Renal pelvis (tissue), 4 donors: ENCODE measurements around the gene C12orf50. TPM values are rescaled to one million over a fixed set of nuclear protein-coding genes. Genes with fewer than 3 reads are reported as not detected.
"Not testable (repeated sequence)": the region's sequence is repeated elsewhere in the genome, so short reads cannot be mapped to it uniquely, and the experiment has no call there.

Experiments used
- DNase-seq: peaks from one replicate; pipeline ENCODE4 v3.0.0-alpha.2; 2013
- polyA plus RNA-seq, 3 donors: library from polyadenylated mRNA; unstranded; fragments of 120-200 nt; gene quantifications; one replicate each; pipeline ENCODE4 v1.2.1, GENCODE V29; 2013; ENCODE audit not compliant: insufficient read length in 3 of 3

The C12orf50 gene
- polyA plus RNA-seq, 3 donors: 0.16 to 0.82 (median 0.56) TPM

GRCh38 chr12:87995581-87996178 lies 33.5 kb downstream of the C12orf50 start:
- DNase-seq: peak; percentile 52

GRCh38 chr12:87991483-87991882 lies 37.7 kb downstream of the C12orf50 start:
- no peak for DNase-seq

DNA sequence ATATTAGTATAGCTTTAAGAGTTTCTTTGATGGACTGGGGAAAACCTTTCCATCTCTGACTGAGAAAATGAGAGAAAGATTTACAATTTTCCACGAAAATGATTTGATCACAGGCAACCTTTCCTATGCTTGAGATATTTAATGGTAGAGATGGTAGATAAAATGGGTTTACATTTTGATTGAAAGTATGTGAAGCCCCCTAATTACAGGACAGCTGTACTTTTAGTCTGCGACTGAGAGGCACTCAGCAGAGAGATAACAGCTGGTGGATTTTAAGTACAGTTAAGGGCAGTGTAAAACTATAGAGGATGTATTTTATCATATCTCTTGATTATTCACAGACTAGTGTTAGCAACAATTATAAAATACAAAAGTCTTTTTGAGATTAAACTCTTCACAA lies 40.7 kb downstream of the C12orf50 start:
- no peak for DNase-seq

DNA sequence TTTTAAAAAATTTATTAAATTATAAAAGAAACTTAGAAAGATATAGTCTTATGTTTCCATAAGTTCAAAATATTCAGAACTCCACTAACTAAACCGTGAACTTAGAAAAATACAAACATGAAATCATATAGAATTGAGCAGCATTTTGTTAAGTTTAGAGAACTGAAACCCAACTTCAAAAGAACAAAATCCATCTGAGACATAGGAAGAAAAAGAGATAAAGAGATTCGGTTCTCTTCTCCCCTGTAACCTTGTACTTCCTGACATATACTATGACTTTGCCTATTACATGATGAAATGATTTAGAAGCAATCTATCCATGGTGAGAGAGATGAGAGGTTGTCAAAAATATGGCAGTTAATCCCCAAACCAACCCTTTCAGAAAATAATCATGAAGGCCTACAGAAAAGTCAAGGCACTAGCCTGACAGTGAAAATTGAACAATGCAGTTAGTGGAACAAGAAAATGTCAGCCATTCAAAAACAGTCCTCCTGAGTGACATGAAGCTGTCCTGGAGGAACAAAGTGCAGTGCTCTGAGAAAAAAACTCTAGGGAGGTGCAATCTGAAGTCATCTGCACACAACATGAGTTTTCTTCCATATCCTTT lies 44.0 kb downstream of the C12orf50 start:
- no peak for DNase-seq

DNA sequence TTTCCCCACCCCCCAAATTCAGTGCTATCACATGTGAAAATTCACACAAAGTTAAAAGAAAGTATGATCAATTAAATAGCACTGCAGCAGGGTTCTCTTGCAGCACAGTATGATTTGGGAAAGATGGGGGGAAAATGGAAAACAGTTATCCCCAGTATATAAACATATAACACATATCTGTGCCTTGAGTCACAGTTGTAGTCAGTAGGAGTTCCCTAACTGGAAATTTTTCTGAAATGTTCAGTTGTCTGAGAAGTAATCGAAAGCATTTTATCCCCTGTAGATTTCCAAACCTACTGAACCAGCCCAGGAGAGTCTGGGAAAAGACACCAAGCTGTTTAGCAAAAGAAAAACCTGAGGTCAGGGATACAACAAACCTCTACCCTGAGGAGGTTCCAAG lies 47.0 kb downstream of the C12orf50 start:
- DNase-seq: no peak

- no peak for DNase-seq
Observed at GRCh38 chr12:87981495-87981894, 47.7 kb downstream of the C12orf50 start.

- no peak for DNase-seq
Observed at GRCh38 chr12:87975879-87976278, 53.3 kb downstream of the C12orf50 start.

- no peak for DNase-seq
Observed at GRCh38 chr12:87967871-87968270, 61.3 kb downstream of the C12orf50 start.

- no peak for DNase-seq
Observed at GRCh38 chr12:87960566-87960965, 68.6 kb downstream of the C12orf50 start.

- DNase-seq: not testable (repeated sequence)
Observed at GRCh38 chr12:87954028-87954427, 75.2 kb downstream of the C12orf50 start.

GRCh38 chr12:87953256-87953860 lies 75.8 kb downstream of the C12orf50 start:
- DNase-seq: peak; percentile 33

- no peak for DNase-seq
Observed at GRCh38 chr12:87952850-87953249, 76.4 kb downstream of the C12orf50 start.

- DNase-seq: no peak
Observed at GRCh38 chr12:87952223-87952622, 77.0 kb downstream of the C12orf50 start.

DNA sequence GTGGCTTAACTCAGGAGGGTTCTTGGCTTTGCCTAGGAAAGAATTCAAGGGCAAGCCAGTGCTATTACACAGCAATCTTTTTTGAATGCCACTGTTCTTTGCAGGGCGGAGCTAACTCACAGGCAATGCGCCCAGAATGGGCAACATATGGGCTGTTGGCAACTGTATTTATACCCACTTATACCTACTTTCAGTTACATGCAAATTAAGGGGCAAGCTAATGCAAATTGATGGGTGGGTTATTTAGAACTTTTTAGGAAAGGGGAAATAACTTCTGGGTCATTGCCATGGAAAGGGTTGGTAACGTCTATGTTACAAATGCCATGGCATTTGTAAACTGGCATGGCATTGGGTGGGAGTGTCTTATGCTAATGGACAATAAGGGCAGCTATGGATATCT lies 85.4 kb downstream of the C12orf50 start:
- no peak for DNase-seq

GRCh38 chr12:87943023-87943422 lies 86.2 kb downstream of the C12orf50 start:
- no peak for DNase-seq

DNA sequence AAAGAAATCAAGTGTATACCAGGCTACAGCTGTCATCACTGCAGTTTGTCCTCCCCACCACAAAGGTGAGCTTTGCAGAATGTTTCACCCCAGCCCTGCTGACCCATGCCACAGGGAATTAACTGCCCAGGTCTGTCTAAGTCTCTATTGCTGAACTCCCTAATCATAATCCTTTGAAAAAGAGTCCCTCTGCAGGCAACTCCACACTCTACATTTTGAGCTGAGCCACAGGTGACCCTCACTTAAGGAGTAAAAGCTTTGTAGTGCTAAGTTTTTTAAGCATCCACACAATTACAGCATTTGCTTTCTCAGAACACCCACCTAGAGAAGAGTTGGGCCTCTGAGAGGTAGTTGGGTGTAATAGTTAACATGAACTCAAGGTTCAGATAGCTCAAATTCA lies 90.0 kb downstream of the C12orf50 start:
- DNase-seq: no peak

GRCh38 chr12:87935216-87935615 lies 94.0 kb downstream of the C12orf50 start:
- no peak for DNase-seq

DNA sequence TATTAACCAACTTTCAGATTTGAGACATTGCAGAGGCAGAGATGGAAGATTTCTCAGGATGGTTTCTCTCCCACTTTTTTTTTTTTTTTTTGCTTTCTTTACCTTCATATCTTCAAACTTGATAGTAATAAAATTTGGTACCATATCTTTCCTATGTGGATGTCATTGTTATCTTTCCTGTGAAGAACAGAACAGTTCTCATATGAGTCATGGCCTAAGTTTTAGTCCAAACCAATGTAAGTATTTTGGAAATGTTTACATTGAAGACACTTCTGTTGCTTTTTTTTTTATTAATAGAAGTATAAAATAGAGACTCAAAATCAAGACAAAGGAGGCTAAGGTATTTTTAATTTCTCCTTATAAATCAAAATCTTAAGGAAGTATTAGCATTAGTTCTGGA lies 95.2 kb downstream of the C12orf50 start:
- no peak for DNase-seq

DNA sequence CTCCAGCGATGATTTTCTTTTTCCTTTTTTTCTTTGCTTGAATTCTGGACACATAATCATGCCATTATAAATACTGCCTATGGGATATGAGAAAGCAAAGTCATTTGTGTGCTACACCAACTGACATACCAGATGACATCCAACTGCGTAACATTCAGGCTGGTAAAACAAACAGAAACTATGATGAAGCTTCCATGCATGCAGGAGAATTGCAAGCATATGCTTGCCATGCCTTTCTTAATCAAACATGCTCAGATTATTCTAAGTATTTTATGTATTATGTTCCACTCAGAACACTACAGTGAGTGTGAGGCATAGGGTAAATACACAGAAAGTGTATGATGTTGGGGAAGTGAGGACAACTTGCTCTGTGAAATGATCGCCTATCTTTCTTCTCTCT lies 97.4 kb downstream of the C12orf50 start:
- no peak for DNase-seq

- DNase-seq: no peak
Observed at GRCh38 chr12:87930627-87931026, 98.6 kb downstream of the C12orf50 start.
